Lower lobe of right lung (tissue), 2 donors: ENCODE measurements around the gene DVL1. TPM values are rescaled to one million over a fixed set of nuclear protein-coding genes. Genes with fewer than 3 reads are reported as not detected.
A peak's percentile ranks its signal among the peaks of the same experiment; 100 is the strongest.

ENCODE experiments used
- ATAC-seq, 2 donors: fragments of 200-7000 bp; cut with Tn5 transposase; one replicate each; pipeline ENCODE4 v1.9.1; 2020 to 2022; ENCODE audit warnings: mild to moderate bottlenecking in 2 of 2, moderate library complexity in 2 of 2
- DNase-seq: peaks from one replicate; pipeline ENCODE4 v3.0.0-alpha.2; 2020
- H3K27ac ChIP-seq: fragments of 200-600 bp; one replicate; pipeline ENCODE4 v1.8.0; 2022
- H3K27me3 ChIP-seq: fragments of 200-600 bp; one replicate; pipeline ENCODE4 v1.8.0; 2022; ENCODE audit warnings: low read depth
- H3K36me3 ChIP-seq: fragments of 200-600 bp; one replicate; pipeline ENCODE4 v1.8.0; 2022; ENCODE audit warnings: mild to moderate bottlenecking
- H3K4me1 ChIP-seq: fragments of 200-600 bp; one replicate; pipeline ENCODE4 v1.8.0; 2022
- H3K4me3 ChIP-seq: fragments of 200-600 bp; one replicate; pipeline ENCODE4 v1.8.0; 2022; ENCODE audit warnings: mild to moderate bottlenecking
- H3K9me3 ChIP-seq: fragments of 200-600 bp; one replicate; pipeline ENCODE4 v1.8.0; 2022
- CTCF ChIP-seq: fragments of 200-600 bp; IDR thresholded peaks from one replicate; pipeline ENCODE4 v1.8.0; 2022; ENCODE audit warnings: antibody characterized with exemption, mild to moderate bottlenecking
- intact Hi-C: fragments of 100-400 bp; cut with DNase I; formaldehyde crosslinking; loops from one replicate; pipeline ENCODE4 v1.11.0; 2022
- total RNA-seq: library from RNA; stranded (reverse); fragmentation: NEBNext Ultra II Directional; extraction: Animal tissue kit (Norgen Biotek cat#: 25700); gene quantifications from one replicate; pipeline ENCODE4 v1.2.1, GENCODE V29; 2021
- donor health status: DM: no; HTN: yes; CAD: no; lungs with severe emphysema.

Gene DVL1
- total RNA-seq, 1 donor from 2014 or later = 60.4 TPM

GRCh38 chr1:1357871-1358432 is 8.7 kb upstream of the DVL1 start:
- intact Hi-C loops = no loop called here
- Histone ChIP-seq H3K36me3 (peaks cover 8% of the 10 kb centered on the region), H3K4me1 (peaks cover 45% of the 10 kb centered on the region), H3K27me3 (peaks cover 54% of the 10 kb centered on the region), H3K9me3 (no peaks in the 10 kb centered on the region), H3K4me3 (peak overlapping the region; percentile 60), H3K27ac (peak overlapping the region; percentile 83)
- ATAC-seq (peak in 1 of 2 donors; percentile 3), DNase-seq (no peak)
- TF ChIP-seq CTCF = no peak

- Histone ChIP-seq H3K4me1 (peaks cover 56% of the 10 kb centered on the region), H3K9me3 (no peaks in the 10 kb centered on the region), H3K27me3 (peaks cover 59% of the 10 kb centered on the region), H3K36me3 (peaks cover 8% of the 10 kb centered on the region), H3K4me3 (peak overlapping the region; percentile 60), H3K27ac (peak overlapping the region; percentile 46)
- intact Hi-C loops = no loop called here
- peak; percentile 3 to 37 for ATAC-seq
- DNase-seq = no peak
- no peak for TF ChIP-seq CTCF
Observed at GRCh38 chr1:1356796-1357401, 7.7 kb upstream of the DVL1 start.

DNA sequence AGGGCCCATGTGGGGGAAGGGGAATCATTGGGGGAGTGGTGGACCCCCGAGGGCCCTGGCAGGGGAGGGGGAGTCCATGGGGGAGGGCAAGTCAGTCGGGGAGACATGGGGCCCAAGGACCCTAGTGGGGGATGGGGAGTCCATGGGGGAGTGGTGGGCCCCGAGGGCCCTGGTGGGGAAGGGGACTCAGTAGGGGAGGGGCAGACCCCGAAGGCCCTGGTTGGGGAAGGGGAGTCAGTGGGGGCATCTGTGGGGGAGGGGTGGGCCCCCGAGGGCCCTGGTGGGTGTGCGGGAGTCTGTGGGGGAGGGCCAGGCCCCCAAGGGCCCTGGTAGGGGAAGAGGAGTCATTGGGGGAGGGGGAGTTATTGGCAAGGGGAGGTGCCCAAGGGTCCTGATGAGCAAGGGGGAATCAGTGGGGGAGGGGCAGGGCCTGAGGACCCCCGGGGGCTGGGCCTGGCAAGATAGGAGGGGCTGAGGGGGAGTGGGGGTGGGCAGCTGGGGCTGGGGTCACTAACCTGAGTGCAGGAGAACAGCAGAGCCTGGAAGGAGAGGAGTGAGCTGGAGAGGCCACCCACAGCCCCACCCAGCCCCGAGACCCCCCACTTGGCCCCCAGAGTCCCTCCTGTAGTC is 7.1 kb upstream of the DVL1 start:
- H3K4me3 ChIP-seq = peak overlapping the region; percentile 60
- H3K9me3 ChIP-seq = no peaks in the 10 kb centered on the region
- H3K4me1 ChIP-seq = peaks cover 61% of the 10 kb centered on the region
- peaks cover 59% of the 10 kb centered on the region for H3K27me3 ChIP-seq
- intact Hi-C loops = no loop called here
- no peak for TF ChIP-seq CTCF
- DNase-seq = no peak
- H3K36me3 ChIP-seq = peaks cover 8% of the 10 kb centered on the region
- ATAC-seq = no peak
- no peak overlapping the region for H3K27ac ChIP-seq

GRCh38 chr1:1355416-1355815 is 6.2 kb upstream of the DVL1 start:
- intact Hi-C loops = no loop called here
- Histone ChIP-seq H3K27ac (no peak overlapping the region), H3K27me3 (peaks cover 59% of the 10 kb centered on the region)

More at GRCh38 chr1:1355416-1355815, 6.2 kb upstream of the DVL1 start:
- no peak for DNase-seq
- H3K4me3 ChIP-seq = peak overlapping the region; percentile 39
- TF ChIP-seq CTCF = no peak
- H3K4me1 ChIP-seq = peaks cover 53% of the 10 kb centered on the region
- H3K9me3 ChIP-seq = no peaks in the 10 kb centered on the region
- H3K36me3 ChIP-seq = peaks cover 8% of the 10 kb centered on the region
- ATAC-seq = peak; percentile 11 to 32
